GM10847 (cell line): ENCODE data around the gene SPTBN2.

Experiments
- POLR2A ChIP-seq: IDR thresholded peaks from 2 replicates; pipeline ENCODE4 v1.6.1; 2011; ENCODE audit not compliant: insufficient read length; ENCODE audit errors: extremely low read depth

SPTBN2 gene

DNA sequence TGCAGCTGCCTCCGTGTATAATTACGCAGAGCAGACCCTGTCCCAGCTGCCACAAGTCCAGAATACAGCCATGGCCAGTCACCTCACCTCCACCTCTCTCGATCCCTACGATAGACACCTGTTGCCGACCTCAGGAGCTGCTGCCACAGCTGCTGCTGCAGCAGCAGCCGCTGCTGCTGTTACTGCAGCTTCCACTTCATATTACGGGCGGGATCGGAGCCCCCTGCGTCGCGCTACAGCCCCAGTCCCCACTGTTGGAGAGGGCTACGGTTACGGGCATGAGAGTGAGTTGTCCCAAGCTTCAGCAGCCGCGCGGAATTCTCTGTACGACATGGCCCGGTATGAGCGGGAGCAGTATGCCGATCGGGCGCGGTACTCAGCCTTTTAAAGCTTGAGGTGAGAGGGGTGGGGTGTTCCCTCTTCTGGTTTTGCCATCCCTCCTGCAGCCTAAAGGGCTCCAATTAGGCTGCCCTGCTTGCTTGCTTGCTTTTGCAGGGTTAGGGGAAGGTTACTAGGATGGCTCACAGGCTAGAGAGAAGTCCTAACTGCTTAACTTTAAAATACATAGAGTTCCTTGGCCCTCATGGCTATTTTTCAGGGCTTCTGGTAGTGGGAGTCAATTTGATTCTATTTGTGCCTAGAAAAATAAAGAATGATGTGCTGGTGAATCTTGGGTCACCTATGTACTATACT lies 85.1 kb downstream of the SPTBN2 start:
- no peak for TF ChIP-seq POLR2A

DNA sequence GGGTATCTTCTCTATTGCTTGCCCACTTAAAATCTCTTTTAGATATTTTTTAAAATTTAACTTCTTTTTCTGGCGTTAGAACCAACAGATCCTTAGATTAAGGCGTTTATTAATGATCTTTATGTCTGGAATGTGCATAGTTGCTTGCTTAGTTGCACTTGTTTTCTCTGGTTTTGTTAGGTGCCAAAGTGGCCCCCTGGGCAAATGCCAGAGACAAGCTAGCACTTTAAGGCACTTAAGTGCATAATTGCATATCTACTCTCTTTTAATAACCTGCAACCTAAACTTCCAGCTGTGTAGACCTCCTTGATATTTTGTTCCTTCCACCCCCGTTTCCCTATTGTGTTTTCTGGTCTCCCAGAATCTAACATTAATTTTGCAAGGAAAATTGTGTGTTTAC lies 87.2 kb downstream of the SPTBN2 start:
- TF ChIP-seq POLR2A, result no peak

DNA sequence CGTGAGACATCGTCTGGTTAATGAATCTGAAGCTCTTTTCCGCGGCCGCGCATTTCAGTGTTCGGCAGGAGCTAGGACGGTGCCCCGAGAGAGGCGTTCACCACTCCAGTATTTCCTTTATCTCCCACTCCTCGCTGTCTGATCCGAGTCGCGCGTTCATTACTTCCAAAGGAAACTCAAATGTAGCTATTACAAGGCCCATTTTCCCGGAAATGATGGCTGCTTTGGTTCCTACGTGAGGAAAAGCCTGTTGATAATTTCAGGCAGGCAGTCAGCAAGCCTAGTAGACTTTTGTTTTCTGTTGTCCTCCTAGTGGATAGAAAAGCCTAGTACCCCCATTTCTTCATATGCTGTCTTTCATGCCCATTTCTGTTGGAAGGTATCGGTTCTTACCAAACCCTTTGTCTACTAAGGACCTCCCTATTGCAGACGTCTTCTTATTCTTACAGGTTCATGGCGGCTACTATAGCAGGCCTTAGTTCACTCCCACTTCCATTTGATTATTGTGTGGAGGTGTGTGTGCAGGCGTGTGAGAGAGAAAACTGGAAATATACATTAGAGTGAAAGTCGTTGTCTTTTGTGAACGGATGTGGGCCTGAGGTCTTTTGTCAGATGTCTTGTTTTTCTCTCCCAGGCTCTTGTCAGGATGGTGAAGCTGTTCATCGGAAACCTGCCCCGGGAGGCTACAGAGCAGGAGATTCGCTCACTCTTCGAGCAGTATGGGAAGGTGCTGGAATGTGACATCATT lies 89.8 kb downstream of the SPTBN2 start:
- TF ChIP-seq POLR2A, result no peak

DNA sequence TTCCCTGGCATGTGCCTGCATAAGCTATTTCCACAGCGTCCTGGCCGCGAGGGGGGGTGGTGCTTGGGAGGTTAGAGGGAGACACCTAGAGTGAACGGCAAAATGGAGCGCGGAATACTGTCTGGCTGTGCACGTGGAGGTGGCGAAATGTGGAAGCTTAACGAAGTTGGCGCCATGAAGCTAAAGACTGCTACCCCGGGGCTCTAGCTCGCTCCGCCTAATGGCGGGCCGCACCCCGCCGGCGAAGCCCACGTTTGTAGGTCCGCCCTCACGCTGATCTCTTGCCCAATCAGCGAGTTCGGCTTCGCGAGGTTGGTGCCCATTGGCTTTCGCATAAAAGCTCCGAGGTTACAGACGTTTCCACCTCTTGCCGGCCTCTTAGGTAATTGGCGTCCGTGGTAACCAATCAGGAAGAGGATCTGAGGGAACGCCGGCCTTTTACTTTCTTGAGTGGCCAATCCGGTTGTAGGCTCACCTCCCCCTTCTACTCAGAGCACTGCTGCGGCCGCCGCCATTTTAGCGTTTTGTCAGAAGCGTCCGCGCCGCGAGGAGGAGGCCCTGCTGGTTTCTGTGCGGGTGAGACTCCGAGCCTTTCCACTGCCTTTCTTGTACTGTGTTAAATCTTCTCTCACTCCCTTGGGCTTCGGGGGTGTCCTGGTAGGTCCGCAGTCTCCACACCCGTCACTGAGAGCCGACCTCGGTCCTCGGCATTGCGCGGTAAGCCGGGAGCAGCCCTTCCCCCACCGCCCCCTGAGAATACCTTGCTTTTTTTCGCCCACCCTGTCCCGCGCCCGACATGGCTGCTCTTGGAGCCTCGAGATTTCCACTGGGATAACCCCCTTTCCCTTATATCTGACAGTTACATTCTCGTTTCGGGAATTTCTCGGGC lies 90.6 kb downstream of the SPTBN2 start, which contains the start of gene RBM4:
RBM4 (plus strand) TSS at position 527 of the 889 bp plus-strand sequence. CDS start 1,009 bp downstream, outside the sequence.
- peak; percentile 71 for TF ChIP-seq POLR2A

DNA sequence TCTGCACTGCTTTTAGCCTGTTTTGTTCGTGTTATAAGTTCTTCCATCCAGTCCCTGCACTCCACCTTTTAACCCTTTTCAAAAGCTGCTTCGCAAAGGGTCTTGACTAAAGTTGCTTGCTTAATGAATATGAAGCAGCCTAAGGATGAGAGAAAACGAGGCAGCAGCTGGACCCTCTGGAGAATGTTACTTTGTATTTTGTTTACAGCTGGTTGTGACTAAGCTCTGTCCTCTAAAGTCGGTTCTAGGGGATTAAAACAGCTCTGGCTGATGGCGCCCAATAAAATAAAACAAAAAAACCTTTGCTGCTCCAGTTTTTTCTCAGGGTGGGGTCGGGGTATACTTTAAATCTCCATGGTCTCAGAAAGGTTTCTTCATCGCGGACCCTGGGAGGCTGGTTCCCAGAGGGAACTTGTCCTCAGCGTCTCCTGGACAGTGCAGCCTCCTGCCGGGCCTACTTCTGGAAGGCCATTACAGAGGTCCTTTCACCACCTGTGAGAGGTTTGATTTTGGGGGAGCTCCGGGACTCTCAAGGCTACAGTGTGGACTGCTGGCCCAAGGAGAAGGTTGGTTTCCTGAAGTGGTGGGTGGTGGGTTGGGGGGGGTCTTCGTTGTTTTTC lies 91.3 kb downstream of the SPTBN2 start:
- TF ChIP-seq POLR2A, result no peak

DNA sequence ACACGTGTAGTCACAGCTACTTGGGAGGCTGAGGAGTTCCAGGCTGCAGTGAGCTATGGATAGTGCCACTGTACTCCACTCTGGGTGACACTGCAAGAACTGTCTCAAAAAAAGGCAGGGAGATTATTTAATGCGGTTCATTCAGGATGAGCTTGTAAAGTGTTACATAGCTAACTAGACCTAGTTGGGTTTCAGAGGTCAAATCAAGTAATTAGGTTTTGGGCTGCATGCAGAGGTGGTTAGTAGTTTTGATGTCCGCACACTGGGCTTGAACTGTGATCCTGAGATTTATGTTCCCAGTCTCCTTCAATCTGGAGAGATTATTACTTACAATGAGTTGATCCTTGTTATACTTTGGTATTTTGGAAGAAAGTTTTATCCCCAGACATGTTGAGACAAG lies 92.6 kb downstream of the SPTBN2 start:
- TF ChIP-seq POLR2A, result no peak
